HepG2 (cell line): ENCODE measurements around the gene ARL5A. TPM values are rescaled to one million over a fixed set of nuclear protein-coding genes. Genes with fewer than 3 reads are reported as not detected.

Experiments
- ADNP ChIP-seq: sonication (generic); formaldehyde crosslinking; IDR thresholded peaks from 2 replicates; pipeline ENCODE4 v1.4.0; 2020; ENCODE audit warnings: missing genetic modification reagents
- DDIT3 ChIP-seq: sonication (generic); formaldehyde crosslinking; IDR thresholded peaks from 2 replicates; pipeline ENCODE4 v1.4.0; 2020; ENCODE audit warnings: mild to moderate bottlenecking, missing genetic modification reagents
- FLYWCH1 ChIP-seq: sonication (generic); formaldehyde crosslinking; IDR thresholded peaks from 2 replicates; pipeline ENCODE4 v1.8.1; 2023; ENCODE audit warnings: mild to moderate bottlenecking, missing genetic modification reagents
- FOXA1 ChIP-seq, 2 experiments: fragments of 450-650 bp in 1 of 2; sonication (generic) in 1 of 2; formaldehyde crosslinking in 1 of 2; IDR thresholded peaks; 2 replicates each; pipeline versions ENCODE4 v1.4.0 to v1.6.1; 2016 to 2020; ENCODE audit warnings: missing genetic modification reagents in 1 of 2
- FOXA3 ChIP-seq: IDR thresholded peaks from 2 replicates; pipeline ENCODE4 v1.6.1; 2016; ENCODE audit warnings: missing genetic modification reagents, missing compliant biosample characterization
- HDAC2 ChIP-seq: sonication (generic); formaldehyde crosslinking; IDR thresholded peaks from 2 replicates; pipeline ENCODE4 v1.4.0; 2020; ENCODE audit warnings: missing genetic modification reagents
- HMGXB4 ChIP-seq, 2 experiments: sonication (generic) in 1 of 2; formaldehyde crosslinking in 1 of 2; IDR thresholded peaks; 2 replicates each; pipeline versions ENCODE4 v1.4.0 to v1.6.1; 2018 to 2020; ENCODE audit warnings: missing genetic modification reagents in 2 of 2, borderline replicate concordance in 1 of 2, low read depth in 1 of 2, mild to moderate bottlenecking in 1 of 2, missing biosample characterization in 1 of 2
- NCOA2 ChIP-seq: sonication (generic); formaldehyde crosslinking; IDR thresholded peaks from 2 replicates; pipeline ENCODE4 v1.8.0; 2022; ENCODE audit warnings: inconsistent platforms
- NR3C1 ChIP-seq: sonication (generic); formaldehyde crosslinking; IDR thresholded peaks from 2 replicates; pipeline ENCODE4 v1.4.0; 2020; ENCODE audit warnings: missing genetic modification reagents
- PLSCR1 ChIP-seq: sonication (generic); formaldehyde crosslinking; IDR thresholded peaks from 2 replicates; pipeline ENCODE4 v1.5.0; 2020; ENCODE audit warnings: missing genetic modification reagents, mild to moderate bottlenecking, borderline replicate concordance
- RBAK ChIP-seq: sonication (generic); formaldehyde crosslinking; IDR thresholded peaks from 2 replicates; pipeline ENCODE4 v1.5.1; 2020; ENCODE audit warnings: mild to moderate bottlenecking, missing genetic modification reagents
- SNAPC2 ChIP-seq: sonication (generic); formaldehyde crosslinking; IDR thresholded peaks from 2 replicates; pipeline ENCODE4 v1.8.1; 2022; ENCODE audit warnings: mild to moderate bottlenecking, missing genetic modification reagents
- SPEN ChIP-seq: sonication (generic); formaldehyde crosslinking; IDR thresholded peaks from 2 replicates; pipeline ENCODE4 v1.5.1; 2020; ENCODE audit warnings: low read depth, mild to moderate bottlenecking, missing genetic modification reagents
- TEF ChIP-seq: sonication (generic); formaldehyde crosslinking; IDR thresholded peaks from 2 replicates; pipeline ENCODE4 v1.5.0; 2020; ENCODE audit warnings: missing genetic modification reagents
- TOPORS ChIP-seq: sonication (generic); formaldehyde crosslinking; IDR thresholded peaks from 2 replicates; pipeline ENCODE4 v1.8.0; 2023; ENCODE audit warnings: mild to moderate bottlenecking, missing genetic modification reagents
- YEATS2 ChIP-seq: sonication (generic); formaldehyde crosslinking; IDR thresholded peaks from 2 replicates; pipeline ENCODE4 v1.4.0; 2020; ENCODE audit warnings: missing genetic modification reagents, borderline replicate concordance
- ZBED4 ChIP-seq: sonication (generic); formaldehyde crosslinking; IDR thresholded peaks from 2 replicates; pipeline ENCODE4 v1.4.0; 2020; ENCODE audit warnings: missing genetic modification reagents, borderline replicate concordance
- ZBTB25 ChIP-seq: IDR thresholded peaks from 2 replicates; pipeline ENCODE4 v1.6.1; 2018; ENCODE audit warnings: missing genetic modification reagents
- ZNF557 ChIP-seq: sonication (generic); formaldehyde crosslinking; IDR thresholded peaks from 2 replicates; pipeline ENCODE4 v1.4.0; 2020; ENCODE audit warnings: missing genetic modification reagents
- ZNF746 ChIP-seq: sonication (generic); formaldehyde crosslinking; IDR thresholded peaks from 2 replicates; pipeline ENCODE4 v1.8.0; 2022; ENCODE audit warnings: mild to moderate bottlenecking, missing genetic modification reagents
- ZNF788 ChIP-seq: sonication (generic); formaldehyde crosslinking; IDR thresholded peaks from 2 replicates; pipeline ENCODE4 v1.5.0; 2020; ENCODE audit warnings: mild to moderate bottlenecking, missing genetic modification reagents, borderline replicate concordance
- ZNF790 ChIP-seq: sonication (generic); formaldehyde crosslinking; IDR thresholded peaks from 2 replicates; pipeline ENCODE4 v1.8.0; 2022; ENCODE audit warnings: missing genetic modification reagents, mild to moderate bottlenecking, borderline replicate concordance
- polyA plus RNA-seq, 8 experiments: library from polyadenylated mRNA; depleted of rRNA in 3 of 8; stranded (reverse) in 7 of 8; unstranded in 1 of 8; fragments of >200 nt; fragmentation: Illumina TruSeq in 4 of 8; extraction: Trizol in 4 of 8; gene quantifications; 2 replicates each; pipeline versions ENCODE4 v1.2.1 to v1.2.3, GENCODE V29; 2011 to 2016; ENCODE audit warnings: low read depth in 4 of 8, missing spikeins in 1 of 8, mixed read lengths in 1 of 8; ENCODE audit not compliant: insufficient read depth in 1 of 8
- total RNA-seq, 5 experiments: library from RNA; depleted of rRNA; stranded (reverse); fragments of >200 nt; fragmentation: Illumina TruSeq; extraction: Trizol; gene quantifications; 2 replicates each; pipeline ENCODE4 v1.2.3, GENCODE V29; 2016; ENCODE audit warnings: low read depth in 1 of 5

Gene ARL5A
- total and polyA plus RNA-seq, 2 of the 13 experiments (the other 11 are each of a cell fraction or from before 2014, with no cell fraction given) = 47.5 to 149 TPM

GRCh38 chr2:151849413-151850010 lies 21.3 kb upstream of the ARL5A start (continued):
- no peak for TF ChIP-seq HDAC2 (CRISPR knock-in tag)
- TF ChIP-seq TEF (CRISPR knock-in tag) = no peak
- TF ChIP-seq ZNF557 (CRISPR knock-in tag) = no peak
- peak; percentile 88 for TF ChIP-seq FOXA3
- no peak for TF ChIP-seq NR3C1 (CRISPR knock-in tag)
- no peak; the same call in 1 of the 2 replicates for TF ChIP-seq SNAPC2 (CRISPR knock-in tag)
- TF ChIP-seq PLSCR1 (CRISPR knock-in tag) = no peak
- TF ChIP-seq ZBED4 (CRISPR knock-in tag) = no peak
- TF ChIP-seq NCOA2 (CRISPR knock-in tag) = peak; percentile 24; the same call in 1 of the 2 replicates
- no peak for TF ChIP-seq ZBTB25 (CRISPR knock-in tag)
- no peak for TF ChIP-seq TOPORS (CRISPR knock-in tag)
- TF ChIP-seq FOXA1 (IDR thresholded peaks at IDR 0.05) = no peak
- peak; percentile 85 for TF ChIP-seq FOXA1 (CRISPR knock-in tag; IDR thresholded peaks at IDR 0.05)
- 0 out of 2 replicates have a peak, but pooled peaks have one; percentile 32 for TF ChIP-seq ZNF788 (CRISPR knock-in tag)
- no peak for TF ChIP-seq DDIT3 (CRISPR knock-in tag)
- TF ChIP-seq YEATS2 (CRISPR knock-in tag) = no peak
- TF ChIP-seq ADNP (CRISPR knock-in tag) = no peak
- TF ChIP-seq FLYWCH1 (CRISPR knock-in tag) = no peak
- TF ChIP-seq ZNF790 (CRISPR knock-in tag) = no peak
- TF ChIP-seq ZNF746 = no peak
- TF ChIP-seq HMGXB4 (CRISPR knock-in tag; IDR thresholded peaks at IDR 0.05; ENCODE audit: borderline replicate concordance in 1 of 2, low read depth in 1 of 2) = no peak; a peak in 1 of 4 replicates
- no peak for TF ChIP-seq RBAK (CRISPR knock-in tag)
- no peak for TF ChIP-seq SPEN (CRISPR knock-in tag)
